Naive thymus-derived CD8-positive, alpha-beta T cell (primary cell): ENCODE data around the gene MTREX. TPM values are rescaled to one million over a fixed set of nuclear protein-coding genes. Genes with fewer than 3 reads are reported as not detected.
A peak's percentile ranks its signal among the peaks of the same experiment; 100 is the strongest.

Experiments
- ATAC-seq, 2 donors: fragments of 150-1000 bp; cut with Tn5 transposase in 1 of 2; sonication (Bioruptor Pico), chemical (Tn5 transposase) in 1 of 2; 1 replicate in 1 of 2; 2 replicates in 1 of 2; pipeline ENCODE4 v1.10.0; 2021; ENCODE audit warnings: mild to moderate bottlenecking in 2 of 2, moderate library complexity in 2 of 2
- POLR2A ChIA-PET: fragments of 350-600 bp; sonication (Branson Sonifier 250); formaldehyde crosslinking; loops from one replicate; lab custom pipeline; 2021; ENCODE audit warnings: antibody characterized with exemption; lab: Charles Lee
- DNase-seq, 10 donors: peaks; one replicate each; pipeline versions ENCODE4 v3.0.0 to v3.0.0-alpha.2; 2020 to 2022
- H3K27ac Mint-ChIP-seq, 10 donors: one replicate each; pipeline ENCODE4 v1.8.0; 2020 to 2022; ENCODE audit warnings: mild to moderate bottlenecking in 10 of 10, mixed read lengths in 10 of 10, moderate library complexity in 4 of 10, inconsistent platforms in 1 of 10
- H3K27me3 Mint-ChIP-seq, 5 donors: one replicate each; pipeline ENCODE4 v1.8.0; 2021 to 2022; ENCODE audit warnings: mixed read lengths in 5 of 5
- H3K36me3 Mint-ChIP-seq, 3 donors: one replicate each; pipeline ENCODE4 v1.8.0; 2020 to 2022; ENCODE audit warnings: mixed read lengths in 3 of 3, mild to moderate bottlenecking in 2 of 3, inconsistent platforms in 1 of 3
- H3K4me1 Mint-ChIP-seq, 4 donors: one replicate each; pipeline ENCODE4 v1.8.0; 2021 to 2022; ENCODE audit warnings: mixed read lengths in 4 of 4
- H3K4me3 Mint-ChIP-seq, 10 donors: one replicate each; pipeline ENCODE4 v1.8.0; 2020 to 2022; ENCODE audit warnings: mild to moderate bottlenecking in 10 of 10, mixed read lengths in 10 of 10, moderate library complexity in 6 of 10, inconsistent platforms in 1 of 10
- H3K9me3 Mint-ChIP-seq, 9 donors: one replicate each; pipeline ENCODE4 v1.8.0; 2020 to 2022; ENCODE audit warnings: mixed read lengths in 9 of 9, mild to moderate bottlenecking in 3 of 9, inconsistent platforms in 1 of 9, moderate library complexity in 1 of 9
- polyA plus RNA-seq, 3 donors: library from polyadenylated mRNA; unstranded; fragments of 300-500 nt; fragmentation: Illumina TruSeq; gene quantifications; one replicate each; pipeline ENCODE4 v1.2.3, GENCODE V29; 2021
- total RNA-seq, 8 experiments: library from RNA in 2 of 8; stranded (reverse) in 2 of 8; gene quantifications; one replicate each; pipeline ENCODE4 v1.2.3 and lab custom pipeline; 2021 to 2026

Gene MTREX
- total RNA-seq = 10 to 100 TPM; 69.2 to 79.9 TPM
- 10 to 100 TPM; 24.3 to 35.8 (median 27.4) TPM for polyA plus RNA-seq
- total RNA-seq (lab: John Stamatoyannopoulos, UW) = 67.8 to 204 (median 107) reads per million in 6 experiments

DNA sequence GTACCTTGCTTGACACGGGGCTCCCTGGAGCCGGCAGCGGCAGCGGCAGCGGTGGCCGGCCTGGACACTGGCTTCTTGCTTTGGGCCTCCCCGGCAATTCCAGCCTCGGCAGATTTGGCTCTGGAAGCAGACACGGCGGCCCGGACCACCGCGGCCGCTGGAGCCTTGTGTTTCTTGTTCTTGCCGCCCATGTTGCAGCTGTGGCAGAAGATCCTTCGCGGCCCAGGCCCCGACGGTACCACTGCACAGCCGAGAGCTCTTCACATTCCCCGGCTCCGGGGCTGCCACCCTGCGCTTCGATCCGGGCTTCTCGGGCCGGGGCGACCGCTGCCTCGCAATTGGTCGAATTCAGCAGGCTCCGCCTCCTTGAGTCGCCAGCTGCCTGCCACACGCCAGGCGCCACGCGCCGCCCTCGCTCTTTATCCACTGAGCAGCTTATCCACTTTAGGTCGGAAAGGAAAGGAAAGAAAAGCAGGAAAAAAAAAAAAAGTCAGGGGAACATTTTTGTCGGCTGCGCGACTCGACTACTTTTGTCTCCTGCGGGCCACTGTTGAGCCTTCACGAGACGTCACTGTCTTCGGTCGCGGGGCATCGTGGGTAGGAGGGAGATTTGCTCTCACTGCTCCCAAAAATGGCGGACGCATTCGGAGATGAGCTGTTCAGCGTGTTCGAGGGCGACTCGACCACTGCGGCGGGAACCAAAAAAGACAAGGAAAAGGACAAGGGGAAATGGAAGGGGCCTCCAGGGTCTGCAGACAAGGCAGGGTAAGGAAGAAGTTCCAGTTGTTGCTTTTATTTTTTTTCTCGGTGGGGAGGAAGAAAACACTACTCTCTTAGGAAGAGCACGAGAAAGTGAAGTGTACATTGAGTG, at the start of gene MTREX, which contains the start of gene DHX29:
TSS of gene MTREX (plus strand) at position 607 of the 871 bp plus-strand sequence. CDS start at position 632, 25 bp downstream.
TSS of gene DHX29 (minus strand) at position 312 of the 871 bp plus-strand sequence. CDS start at position 191, 121 bp downstream.
- H3K27me3 Mint-ChIP-seq = no peaks in the 10 kb centered on the region
- POLR2A ChIA-PET = interaction anchor here (0.7 to 1.7 kb wide), 8 partner anchors 9 to 996 kb away, joined by 3 to 9 read pairs (median 3); partner anchors contain the start of gene PLPP1
- no peak within 1 kb of the TSS for H3K27ac Mint-ChIP-seq
- H3K4me1 Mint-ChIP-seq = peaks cover 12 to 37% (median 34%) of the 10 kb centered on the region in 4 donors
- no peak within 1 kb of the TSS for H3K4me3 Mint-ChIP-seq
- peak; percentile 75 to 97 (median 86) for DNase-seq
- no peaks in the 10 kb centered on the region for H3K9me3 Mint-ChIP-seq
- H3K36me3 Mint-ChIP-seq = peaks cover 0 to 21% (median 2%) of the 10 kb centered on the region in 3 donors
- ATAC-seq = peak; percentile 93 to 96

DNA sequence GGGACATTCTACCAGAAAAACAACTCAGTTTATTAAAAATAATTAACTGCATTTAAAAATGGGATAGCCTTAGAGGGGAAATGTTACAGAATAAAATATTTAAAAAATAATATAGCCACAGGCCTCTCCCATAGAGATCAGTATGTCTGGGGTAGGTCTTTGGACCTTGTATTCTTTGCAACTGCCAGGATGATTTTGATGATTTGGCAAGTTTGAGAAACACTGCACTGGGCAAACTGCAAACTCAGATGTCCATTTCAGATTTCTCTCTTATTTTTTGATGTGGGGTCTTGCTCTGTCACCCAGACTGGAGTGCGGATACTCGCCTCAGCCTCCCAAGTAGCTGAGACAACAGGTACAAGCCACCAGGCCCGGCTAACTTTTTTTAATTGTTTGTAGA, 49.5 kb upstream of the MTREX start:
- H3K4me1 Mint-ChIP-seq = peaks cover 0 to under 1% (median 0%) of the 10 kb centered on the region in 4 donors
- DNase-seq (no peak), ATAC-seq (no peak)
- no peaks in the 10 kb centered on the region for H3K27me3 Mint-ChIP-seq
- H3K36me3 Mint-ChIP-seq = peaks cover 6 to 80% (median 38%) of the 10 kb centered on the region in 3 donors
- H3K27ac Mint-ChIP-seq = no peak overlapping the region
- POLR2A ChIA-PET = no interaction called here
- H3K9me3 Mint-ChIP-seq = no peaks in the 10 kb centered on the region
- no peak overlapping the region for H3K4me3 Mint-ChIP-seq

- no peak overlapping the region for H3K4me3 Mint-ChIP-seq
- POLR2A ChIA-PET = no interaction called here
- ATAC-seq = no peak
- no peaks in the 10 kb centered on the region for H3K27me3 Mint-ChIP-seq
- peak overlapping the region in 1 of 10 donors; percentile 62 for H3K27ac Mint-ChIP-seq
- H3K9me3 Mint-ChIP-seq = no peaks in the 10 kb centered on the region
- no peak for DNase-seq
- no peaks in the 10 kb centered on the region for H3K4me1 Mint-ChIP-seq
- peaks cover 29 to 91% (median 50%) of the 10 kb centered on the region in 3 donors for H3K36me3 Mint-ChIP-seq
Measured at GRCh38 chr5:55276771-55277170, 31.0 kb upstream of the MTREX start.

GRCh38 chr5:55278778-55279177, 29.0 kb upstream of the MTREX start:
- Mint-ChIP-seq H3K27ac (no peak overlapping the region), H3K4me3 (no peak overlapping the region), H3K27me3 (no peaks in the 10 kb centered on the region), H3K9me3 (no peaks in the 10 kb centered on the region), H3K4me1 (no peaks in the 10 kb centered on the region), H3K36me3 (peaks cover 22 to 85% (median 49%) of the 10 kb centered on the region in 3 donors)
- DNase-seq (no peak), ATAC-seq (no peak)
- POLR2A ChIA-PET = no interaction called here

DNA sequence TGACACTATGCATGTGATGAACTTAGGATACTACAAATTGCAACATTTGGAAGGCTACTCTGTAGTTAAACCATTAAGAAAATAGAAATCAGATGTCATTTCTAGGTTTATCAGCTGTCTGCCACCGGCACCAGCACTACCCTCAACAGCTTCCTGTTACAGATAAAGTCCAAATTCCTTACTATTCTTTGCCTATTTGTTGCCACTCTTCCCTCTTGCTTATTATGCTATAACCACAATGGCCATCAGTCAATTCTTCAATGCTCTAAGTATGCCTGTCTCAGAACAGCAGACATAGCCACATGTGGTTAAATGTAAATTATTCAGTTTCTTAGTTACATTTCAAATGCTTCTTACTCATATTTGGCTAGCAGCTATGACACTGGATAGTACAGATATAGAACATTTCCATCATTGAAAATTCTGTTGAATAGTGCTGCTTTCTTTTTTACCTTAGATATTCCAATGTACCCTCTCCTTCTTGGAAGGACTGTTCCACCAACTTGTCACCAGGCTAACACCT, 21.3 kb upstream of the MTREX start:
- peaks cover 0 to 80% (median 35%) of the 10 kb centered on the region in 3 donors for H3K36me3 Mint-ChIP-seq
- POLR2A ChIA-PET = no interaction called here
- no peaks in the 10 kb centered on the region for H3K9me3 Mint-ChIP-seq
- no peaks in the 10 kb centered on the region for H3K27me3 Mint-ChIP-seq
- DNase-seq = no peak
- no peak overlapping the region for H3K4me3 Mint-ChIP-seq
- H3K4me1 Mint-ChIP-seq = peaks cover 0 to 3% (median under 1%) of the 10 kb centered on the region in 4 donors
- no peak overlapping the region for H3K27ac Mint-ChIP-seq
- ATAC-seq = no peak

DNA sequence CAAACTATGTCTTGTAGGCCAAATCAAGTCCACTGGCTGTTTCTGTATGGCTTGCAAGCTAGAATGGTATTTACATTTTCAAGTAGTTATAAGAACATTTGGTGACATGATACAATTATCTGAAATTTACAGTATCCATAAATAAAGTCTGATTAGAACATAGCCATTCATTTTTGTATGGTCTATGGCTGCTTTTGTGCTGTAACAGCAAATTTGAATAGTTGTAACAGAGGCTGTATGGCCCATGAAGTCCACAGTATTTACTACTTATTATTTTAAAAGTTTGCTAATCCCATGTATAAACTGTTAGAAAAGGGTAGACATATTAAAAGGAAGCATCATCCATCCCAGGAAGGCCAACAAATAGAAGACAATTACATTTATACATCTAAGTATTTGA, 18.0 kb upstream of the MTREX start:
- Mint-ChIP-seq H3K9me3 (no peaks in the 10 kb centered on the region), H3K27me3 (no peaks in the 10 kb centered on the region), H3K27ac (no peak overlapping the region), H3K36me3 (peaks cover 7 to 89% (median 40%) of the 10 kb centered on the region in 3 donors), H3K4me1 (peaks cover 0 to 6% (median 3%) of the 10 kb centered on the region in 4 donors), H3K4me3 (no peak overlapping the region)
- DNase-seq (no peak), ATAC-seq (no peak)
- POLR2A ChIA-PET = no interaction called here

DNA sequence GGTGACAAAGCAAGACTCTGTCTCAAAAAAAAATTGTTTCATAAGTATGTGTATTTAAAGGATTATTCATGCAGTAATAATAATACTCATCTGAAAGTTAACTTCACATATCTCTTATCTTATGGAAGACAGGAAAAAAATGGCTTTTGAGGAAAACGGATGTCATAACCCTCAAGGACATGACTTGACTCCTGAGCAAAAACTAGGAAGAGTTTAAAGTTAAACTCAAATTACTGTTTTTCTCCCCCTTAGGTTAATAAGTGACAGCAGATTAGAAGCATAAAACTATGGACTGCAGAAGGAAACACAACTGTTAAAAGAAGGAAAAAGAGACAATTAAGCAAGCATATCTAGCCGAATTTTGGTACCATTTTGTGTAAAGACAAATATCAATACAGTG, 16.8 kb upstream of the MTREX start:
- POLR2A ChIA-PET = no interaction called here
- no peaks in the 10 kb centered on the region for H3K9me3 Mint-ChIP-seq

DNA sequence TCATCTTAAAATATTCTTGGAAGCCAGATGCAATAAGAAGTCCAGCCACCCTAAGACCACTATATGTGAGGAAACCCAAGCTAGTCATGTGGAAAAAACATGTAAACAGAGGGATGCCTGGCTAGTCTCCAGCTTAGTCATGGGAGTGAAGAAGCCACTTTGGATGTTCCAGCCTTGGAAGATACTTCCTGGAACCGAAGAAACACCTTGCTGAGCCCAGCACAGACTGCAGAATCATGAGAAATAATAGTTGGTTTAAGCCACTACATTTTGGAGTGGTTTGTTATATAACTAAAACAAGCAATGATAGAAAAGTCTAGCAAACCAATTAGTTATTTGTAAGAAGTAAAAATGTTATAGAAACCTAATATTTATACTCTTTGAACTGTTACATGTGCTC, 12.9 kb upstream of the MTREX start:
- H3K9me3 Mint-ChIP-seq = no peaks in the 10 kb centered on the region
- H3K36me3 Mint-ChIP-seq = peaks cover 7 to 87% (median 25%) of the 10 kb centered on the region in 3 donors
- H3K27ac Mint-ChIP-seq = no peak overlapping the region
- peaks cover 4 to 7% (median 6%) of the 10 kb centered on the region in 4 donors for H3K4me1 Mint-ChIP-seq
- no peak for ATAC-seq
- no peak for DNase-seq
- H3K4me3 Mint-ChIP-seq = no peak overlapping the region
- no peaks in the 10 kb centered on the region for H3K27me3 Mint-ChIP-seq
- POLR2A ChIA-PET = no interaction called here

More for the DNA sequence above, 16.8 kb upstream of the MTREX start:
- Mint-ChIP-seq H3K27me3 (no peaks in the 10 kb centered on the region), H3K27ac (no peak overlapping the region), H3K4me3 (no peak overlapping the region), H3K4me1 (peaks cover 0 to 6% (median 3%) of the 10 kb centered on the region in 4 donors), H3K36me3 (peaks cover 7 to 87% (median 33%) of the 10 kb centered on the region in 3 donors)
- DNase-seq (no peak), ATAC-seq (no peak)

DNA sequence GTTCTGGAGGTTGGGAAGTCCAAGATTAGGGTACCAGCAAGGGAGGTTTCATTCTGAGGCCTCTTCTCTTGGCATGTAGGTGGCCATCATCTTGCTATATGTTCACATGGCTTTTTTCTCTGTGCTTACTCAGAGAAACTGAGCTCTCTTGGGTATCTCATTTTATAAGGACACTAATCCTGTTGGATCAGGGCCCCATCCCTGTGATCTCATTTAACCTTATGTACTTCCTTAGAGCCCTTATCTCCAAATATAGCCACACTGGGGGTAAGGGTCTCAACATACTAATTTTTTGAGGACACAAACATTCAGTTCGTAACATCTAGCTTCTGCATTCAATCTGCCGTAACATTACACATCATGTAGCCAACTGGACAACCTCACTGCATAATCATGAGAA, 6.9 kb upstream of the MTREX start:
- ATAC-seq (no peak), DNase-seq (no peak)
- no peaks in the 10 kb centered on the region for H3K9me3 Mint-ChIP-seq
- H3K36me3 Mint-ChIP-seq = peaks cover 0 to 56% (median 13%) of the 10 kb centered on the region in 3 donors
- no peak overlapping the region for H3K27ac Mint-ChIP-seq
- no peak overlapping the region for H3K4me3 Mint-ChIP-seq
- peaks cover 8 to 28% (median 20%) of the 10 kb centered on the region in 4 donors for H3K4me1 Mint-ChIP-seq
- no peaks in the 10 kb centered on the region for H3K27me3 Mint-ChIP-seq
- POLR2A ChIA-PET = no interaction called here

DNA sequence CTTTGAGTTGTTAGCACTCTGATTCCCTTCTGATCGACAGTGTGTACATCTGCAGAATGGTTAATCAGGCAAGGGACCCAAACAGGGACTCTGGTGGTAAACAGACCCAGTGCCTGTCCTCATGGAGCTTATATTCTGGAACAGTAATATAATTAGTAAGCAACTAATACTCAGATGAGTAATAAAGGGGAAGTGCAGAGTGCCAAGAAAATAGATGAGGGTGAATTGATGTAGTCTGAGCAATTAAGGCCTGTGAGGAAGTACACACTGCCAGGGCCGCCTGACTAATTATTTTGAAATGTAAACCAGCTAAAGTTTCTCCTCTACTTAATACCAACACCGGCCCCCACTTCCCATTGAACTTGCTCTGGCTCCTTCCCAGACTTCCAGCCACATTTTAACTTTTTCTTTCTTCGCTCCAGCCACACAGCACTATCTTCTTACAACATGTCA, 4.5 kb upstream of the MTREX start:
- DNase-seq (no peak), ATAC-seq (no peak)
- Mint-ChIP-seq H3K9me3 (no peaks in the 10 kb centered on the region), H3K4me3 (peak overlapping the region in 1 of 10 donors; percentile 40), H3K27me3 (no peaks in the 10 kb centered on the region), H3K4me1 (peaks cover 8 to 28% (median 20%) of the 10 kb centered on the region in 4 donors), H3K36me3 (peaks cover 0 to 34% (median 10%) of the 10 kb centered on the region in 3 donors), H3K27ac (peak overlapping the region in 3 of 10 donors; percentile 5 to 65 (median 17))
- POLR2A ChIA-PET = no interaction called here

DNA sequence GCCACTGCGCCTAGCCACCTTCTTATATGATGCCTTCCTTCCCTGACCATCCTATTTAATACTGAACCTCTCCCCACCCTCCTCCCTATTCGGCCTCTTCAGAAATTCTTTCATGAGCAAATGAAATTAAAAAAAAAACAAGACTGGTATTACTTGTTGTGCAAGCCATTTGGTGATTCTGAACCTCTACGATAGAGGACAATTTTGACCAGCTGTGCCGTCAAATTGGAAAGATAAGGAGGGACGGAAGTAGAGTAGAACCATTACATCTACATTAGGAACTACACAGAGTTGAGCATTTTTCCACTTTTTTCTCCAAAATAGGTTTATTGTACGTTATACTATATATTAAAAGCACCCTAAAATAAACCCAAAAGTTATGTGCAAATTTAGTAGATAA, 3.2 kb upstream of the MTREX start:
- Mint-ChIP-seq H3K4me3 (peak overlapping the region in 1 of 10 donors; percentile 5), H3K9me3 (no peaks in the 10 kb centered on the region), H3K36me3 (peaks cover 0 to 27% (median 10%) of the 10 kb centered on the region in 3 donors), H3K27me3 (no peaks in the 10 kb centered on the region), H3K27ac (no peak overlapping the region), H3K4me1 (peaks cover 8 to 23% (median 18%) of the 10 kb centered on the region in 4 donors)
- ATAC-seq (no peak), DNase-seq (no peak)
- POLR2A ChIA-PET = interaction anchor here (0.6 kb wide), 1 partner anchor 76 kb away, joined by 3 read pairs; no protein-coding TSS in a partner anchor

- peaks cover 8 to 23% (median 18%) of the 10 kb centered on the region in 4 donors for H3K4me1 Mint-ChIP-seq
- no peaks in the 10 kb centered on the region for H3K9me3 Mint-ChIP-seq
- H3K4me3 Mint-ChIP-seq = no peak overlapping the region
- peaks cover 0 to 24% (median 10%) of the 10 kb centered on the region in 3 donors for H3K36me3 Mint-ChIP-seq
- POLR2A ChIA-PET = interaction anchor here (1.1 kb wide), 1 partner anchor 995 kb away, joined by 3 read pairs; the partner anchor contains the start of gene ARL15
- no peak overlapping the region for H3K27ac Mint-ChIP-seq
- H3K27me3 Mint-ChIP-seq = no peaks in the 10 kb centered on the region
- ATAC-seq (no peak), DNase-seq (no peak)
Measured at GRCh38 chr5:55305345-55305744, 2.4 kb upstream of the MTREX start.
